Subcutaneous abdominal adipose tissue (tissue), 5 donors: ENCODE data around the gene ELF4.

Source experiments
- H3K27ac ChIP-seq: one replicate; pipeline ENCODE4 v1.7.0; 2013; ENCODE audit warnings: low read depth, mild to moderate bottlenecking, inconsistent platforms, low read length, moderate library complexity
- H3K27me3 ChIP-seq, 5 donors: one replicate each; pipeline ENCODE4 v1.7.0; 2013; ENCODE audit warnings: low read length in 5 of 5, inconsistent platforms in 1 of 5; ENCODE audit not compliant: control insufficient read depth in 5 of 5, insufficient read depth in 4 of 5
- H3K36me3 ChIP-seq, 5 donors: one replicate each; pipeline ENCODE4 v1.7.0; 2013; ENCODE audit warnings: low read length in 5 of 5; ENCODE audit not compliant: control insufficient read depth in 5 of 5, insufficient read depth in 5 of 5
- H3K4me1 ChIP-seq, 5 donors: one replicate each; pipeline ENCODE4 v1.7.0; 2013; ENCODE audit warnings: low read length in 5 of 5, mild to moderate bottlenecking in 3 of 5, moderate library complexity in 1 of 5; ENCODE audit not compliant: control insufficient read depth in 5 of 5, insufficient read depth in 5 of 5
- H3K4me3 ChIP-seq, 5 donors: one replicate each; pipeline ENCODE4 v1.7.0; 2013; ENCODE audit warnings: low read length in 5 of 5, low read depth in 1 of 5
- H3K9ac ChIP-seq, 5 donors: one replicate each; pipeline ENCODE4 v1.7.0; 2013; ENCODE audit warnings: low read length in 5 of 5, mild to moderate bottlenecking in 4 of 5, moderate library complexity in 3 of 5
- H3K9me3 ChIP-seq, 5 donors: one replicate each; pipeline ENCODE4 v1.7.0; 2013; ENCODE audit warnings: low read length in 5 of 5; ENCODE audit not compliant: control insufficient read depth in 5 of 5
- donor health status: healthy.
- donor health status: healthy.
- donor health status: healthy.
- donor health status: healthy.
- donor health status: healthy.

The ELF4 gene

GRCh38 chrX:130079824-130080406, 30.4 kb downstream of the ELF4 start:
- Histone ChIP-seq H3K4me1 (peaks cover 0 to 42% (median 26%) of the 10 kb centered on the region in 5 donors), H3K36me3 (peaks cover 0 to 4% (median 0%) of the 10 kb centered on the region in 5 donors), H3K4me3 (no peak overlapping the region), H3K9ac (peak overlapping the region in 1 of 5 donors; percentile 24), H3K27ac (no peak overlapping the region), H3K9me3 (no peaks in the 10 kb centered on the region), H3K27me3 (peaks cover 0 to 13% (median 5%) of the 10 kb centered on the region in 5 donors)

- H3K4me3 ChIP-seq = no peak overlapping the region
- H3K27me3 ChIP-seq = peaks cover 0 to 5% (median 0%) of the 10 kb centered on the region in 5 donors
- peaks cover 0 to 25% (median 20%) of the 10 kb centered on the region in 5 donors for H3K36me3 ChIP-seq
- no peak overlapping the region for H3K9ac ChIP-seq
- peaks cover 0 to 4% (median under 1%) of the 10 kb centered on the region in 5 donors for H3K4me1 ChIP-seq
- no peak overlapping the region for H3K27ac ChIP-seq
- H3K9me3 ChIP-seq = no peaks in the 10 kb centered on the region
Observed at GRCh38 chrX:130075777-130076176, 34.5 kb downstream of the ELF4 start.

GRCh38 chrX:130072345-130072740, 38.0 kb downstream of the ELF4 start:
- Histone ChIP-seq H3K9ac (no peak overlapping the region), H3K9me3 (no peaks in the 10 kb centered on the region), H3K36me3 (peaks cover 0 to 45% (median 36%) of the 10 kb centered on the region in 5 donors), H3K4me1 (no peaks in the 10 kb centered on the region), H3K4me3 (no peak overlapping the region), H3K27ac (no peak overlapping the region), H3K27me3 (peaks cover 0 to 6% (median 5%) of the 10 kb centered on the region in 5 donors)

- peaks cover 0 to 49% (median 36%) of the 10 kb centered on the region in 5 donors for H3K36me3 ChIP-seq
- no peak overlapping the region for H3K9ac ChIP-seq
- no peaks in the 10 kb centered on the region for H3K9me3 ChIP-seq
- no peak overlapping the region for H3K4me3 ChIP-seq
- H3K4me1 ChIP-seq = no peaks in the 10 kb centered on the region
- H3K27ac ChIP-seq = no peak overlapping the region
- H3K27me3 ChIP-seq = peaks cover 0 to 8% (median 5%) of the 10 kb centered on the region in 5 donors
Observed at GRCh38 chrX:130071611-130072344, 38.5 kb downstream of the ELF4 start.

GRCh38 chrX:130066975-130067615, 43.2 kb downstream of the ELF4 start:
- Histone ChIP-seq H3K27me3 (peaks cover 5 to 15% (median 8%) of the 10 kb centered on the region in 5 donors), H3K9me3 (no peaks in the 10 kb centered on the region), H3K4me3 (no peak overlapping the region), H3K27ac (no peak overlapping the region), H3K36me3 (peaks cover 0 to 61% (median 30%) of the 10 kb centered on the region in 5 donors), H3K4me1 (no peaks in the 10 kb centered on the region), H3K9ac (no peak overlapping the region)

- Histone ChIP-seq H3K27me3 (peaks cover 2 to 13% (median 7%) of the 10 kb centered on the region in 5 donors), H3K9ac (peak overlapping the region in 3 of 5 donors; percentile 30 to 72 (median 35)), H3K36me3 (peaks cover 0 to 13% (median 9%) of the 10 kb centered on the region in 5 donors), H3K4me3 (peak overlapping the region in 4 of 5 donors; percentile 42 to 63 (median 54)), H3K27ac (no peak overlapping the region), H3K4me1 (peaks cover 0 to 20% (median 12%) of the 10 kb centered on the region in 5 donors), H3K9me3 (no peaks in the 10 kb centered on the region)
Observed at GRCh38 chrX:130060122-130061069, 49.9 kb downstream of the ELF4 start.

GRCh38 chrX:130058652-130059051, 51.6 kb downstream of the ELF4 start:
- H3K4me1 ChIP-seq = peaks cover 4 to 27% (median 13%) of the 10 kb centered on the region in 5 donors
- H3K27me3 ChIP-seq = peaks cover 2 to 7% (median 5%) of the 10 kb centered on the region in 5 donors
- H3K4me3 ChIP-seq = no peak overlapping the region
- peaks cover 0 to 14% (median 4%) of the 10 kb centered on the region in 5 donors for H3K36me3 ChIP-seq
- H3K27ac ChIP-seq = no peak overlapping the region
- H3K9me3 ChIP-seq = no peaks in the 10 kb centered on the region
- H3K9ac ChIP-seq = no peak overlapping the region

GRCh38 chrX:130057209-130057608, 53.1 kb downstream of the ELF4 start:
- Histone ChIP-seq H3K4me1 (peaks cover 4 to 27% (median 13%) of the 10 kb centered on the region in 5 donors), H3K9me3 (no peaks in the 10 kb centered on the region), H3K4me3 (no peak overlapping the region), H3K9ac (no peak overlapping the region), H3K27ac (no peak overlapping the region), H3K36me3 (peaks cover 0 to 25% (median 11%) of the 10 kb centered on the region in 5 donors), H3K27me3 (peaks cover 2 to 7% (median 2%) of the 10 kb centered on the region in 5 donors)

- peaks cover 0 to 34% (median 24%) of the 10 kb centered on the region in 5 donors for H3K36me3 ChIP-seq
- no peak overlapping the region for H3K9ac ChIP-seq
- H3K4me3 ChIP-seq = no peak overlapping the region
- H3K9me3 ChIP-seq = no peaks in the 10 kb centered on the region
- H3K27ac ChIP-seq = no peak overlapping the region
- peaks cover 0 to 9% (median 2%) of the 10 kb centered on the region in 5 donors for H3K27me3 ChIP-seq
- H3K4me1 ChIP-seq = peaks cover 4 to 24% (median 12%) of the 10 kb centered on the region in 5 donors
Observed at GRCh38 chrX:130055899-130056298, 54.4 kb downstream of the ELF4 start.
